ENCODE measurements around the gene CHRM2.

DNA sequence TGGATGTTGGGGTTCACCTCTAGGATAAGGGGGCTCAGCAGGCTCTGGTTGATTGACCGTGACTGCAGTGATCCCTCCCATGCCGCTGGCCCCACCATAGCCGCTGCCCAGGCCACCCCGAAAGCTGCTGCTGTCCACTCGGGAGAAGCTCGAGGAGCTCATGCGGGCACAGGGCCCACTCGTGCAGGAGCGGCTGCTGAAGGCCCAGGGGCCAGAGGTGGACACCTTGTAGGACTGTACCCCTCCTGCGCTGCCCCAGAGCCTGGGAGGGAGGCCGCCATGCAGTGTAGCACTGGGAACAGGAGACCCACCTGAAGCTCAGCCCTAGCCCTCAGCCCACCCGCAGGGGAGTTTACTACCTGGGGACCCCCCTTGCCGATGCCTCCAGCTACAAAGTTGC lies 70.0 kb downstream of the CHRM2 start:
- TF ChIP-seq POLR2AphosphoS5 (IDR thresholded peaks at IDR 0.05) (no peak), POLR2A (IDR thresholded peaks at IDR 0.05) (no peak), EP300 (IDR thresholded peaks at IDR 0.05) (no peak)
- TF ChIP-seq, protein P1, sequence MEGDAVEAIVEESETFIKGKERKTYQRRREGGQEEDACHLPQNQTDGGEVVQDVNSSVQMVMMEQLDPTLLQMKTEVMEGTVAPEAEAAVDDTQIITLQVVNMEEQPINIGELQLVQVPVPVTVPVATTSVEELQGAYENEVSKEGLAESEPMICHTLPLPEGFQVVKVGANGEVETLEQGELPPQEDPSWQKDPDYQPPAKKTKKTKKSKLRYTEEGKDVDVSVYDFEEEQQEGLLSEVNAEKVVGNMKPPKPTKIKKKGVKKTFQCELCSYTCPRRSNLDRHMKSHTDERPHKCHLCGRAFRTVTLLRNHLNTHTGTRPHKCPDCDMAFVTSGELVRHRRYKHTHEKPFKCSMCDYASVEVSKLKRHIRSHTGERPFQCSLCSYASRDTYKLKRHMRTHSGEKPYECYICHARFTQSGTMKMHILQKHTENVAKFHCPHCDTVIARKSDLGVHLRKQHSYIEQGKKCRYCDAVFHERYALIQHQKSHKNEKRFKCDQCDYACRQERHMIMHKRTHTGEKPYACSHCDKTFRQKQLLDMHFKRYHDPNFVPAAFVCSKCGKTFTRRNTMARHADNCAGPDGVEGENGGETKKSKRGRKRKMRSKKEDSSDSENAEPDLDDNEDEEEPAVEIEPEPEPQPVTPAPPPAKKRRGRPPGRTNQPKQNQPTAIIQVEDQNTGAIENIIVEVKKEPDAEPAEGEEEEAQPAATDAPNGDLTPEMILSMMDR (IDR thresholded peaks at IDR 0.05) = no peak

Data from sigmoid colon (tissue), 4 donors.